Gastroesophageal sphincter (tissue), 4 donors: ENCODE measurements around the gene SETBP1. TPM values are rescaled to one million over a fixed set of nuclear protein-coding genes. Genes with fewer than 3 reads are reported as not detected.

Experiments
- ATAC-seq: fragments of 150-250 bp; one replicate; pipeline ENCODE4 v1.9.1; 2016; ENCODE audit warnings: mild to moderate bottlenecking, moderate library complexity
- H3K27ac ChIP-seq, 4 donors: fragments of 200-600 bp; sonication (generic) in 3 of 4; 1 replicate in 3 of 4; 2 replicates in 1 of 4; pipeline ENCODE4 v1.5.1; 2016 to 2019
- H3K27me3 ChIP-seq: fragments of 200-600 bp; sonication (generic); one replicate; pipeline ENCODE4 v1.5.1; 2019
- H3K36me3 ChIP-seq, 2 donors: fragments of 200-600 bp; sonication (generic); one replicate each; pipeline ENCODE4 v1.5.1; 2019; ENCODE audit warnings: control low read depth in 1 of 2
- H3K4me1 ChIP-seq, 3 donors: fragments of 200-600 bp; sonication (generic); 1 replicate in 2 of 3; 2 replicates in 1 of 3; pipeline ENCODE4 v1.5.1; 2016 to 2019; ENCODE audit warnings: control low read depth in 2 of 3
- H3K4me3 ChIP-seq, 2 donors: fragments of 200-600 bp; sonication (generic); one replicate each; pipeline ENCODE4 v1.5.1; 2019; ENCODE audit warnings: mild to moderate bottlenecking in 1 of 2, moderate library complexity in 1 of 2
- H3K9me3 ChIP-seq, 3 donors: fragments of 200-600 bp; sonication (generic); one replicate each; pipeline ENCODE4 v1.5.1; 2017 to 2019; ENCODE audit warnings: control low read depth in 2 of 3
- EP300 ChIP-seq: sonication (generic); formaldehyde crosslinking; IDR thresholded peaks from one replicate; pipeline ENCODE4 v1.6.1; 2017; ENCODE audit warnings: antibody characterized with exemption, mild to moderate bottlenecking
- POLR2A ChIP-seq, 2 donors: fragments of 450-650 bp; IDR thresholded peaks; one replicate each; pipeline ENCODE4 v1.6.1; 2017; ENCODE audit warnings: antibody characterized with exemption in 2 of 2, mild to moderate bottlenecking in 2 of 2, moderate library complexity in 1 of 2
- POLR2AphosphoS5 ChIP-seq: sonication (generic); formaldehyde crosslinking; IDR thresholded peaks from one replicate; pipeline ENCODE4 v1.6.1; 2017; ENCODE audit warnings: antibody characterized with exemption
- WGBS, 2 donors: methylation state at CpG; one replicate each; pipeline ENCODE4 v1.1.5; 2018; ENCODE audit warnings: low coverage in 1 of 2; 5-methylcytosine and 5-hydroxymethylcytosine counted together
- total RNA-seq, 4 donors: library from RNA; depleted of rRNA; stranded (reverse); fragments of >200 nt; gene quantifications; one replicate each; pipeline ENCODE4 v1.1.0, GENCODE V29; 2016
- TF ChIP-seq, protein P1 (sequence below), 4 experiments: fragments of 200-600 bp in 2 of 4; fragments of 450-650 bp in 2 of 4; sonication (generic) in 1 of 4; IDR thresholded peaks; one replicate each; pipeline ENCODE4 v1.5.1; 2017 to 2019; ENCODE audit warnings: antibody characterized with exemption in 4 of 4, mild to moderate bottlenecking in 2 of 4, moderate library complexity in 2 of 4

SETBP1 gene
- total RNA-seq, 4 donors from 2014 or later, result 42.5 to 87.6 (median 67.8) TPM

DNA sequence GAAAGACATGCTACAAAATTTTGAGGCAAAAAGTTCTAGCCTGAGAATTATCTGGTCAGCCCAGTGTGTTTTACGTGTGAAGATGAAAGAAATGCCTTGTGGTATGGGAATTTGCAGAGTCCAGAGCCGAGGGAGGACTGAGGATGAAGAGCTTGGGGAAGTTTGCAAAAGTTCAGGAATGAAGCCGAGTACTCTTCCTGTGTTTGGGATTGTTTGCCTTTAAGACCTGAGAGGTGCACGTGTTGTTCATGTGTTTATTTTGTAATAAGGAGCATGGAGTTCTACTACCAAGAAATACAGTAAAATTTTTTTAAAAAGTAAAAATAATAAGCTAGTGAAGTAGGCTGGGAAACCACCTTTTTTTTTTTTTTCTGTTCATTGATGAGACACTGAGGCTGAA lies 14.8 kb downstream of the SETBP1 start:
- peaks cover 10 to 86% (median 14%) of the 10 kb centered on the region in 3 donors for H3K4me1 ChIP-seq
- TF ChIP-seq, protein P1, sequence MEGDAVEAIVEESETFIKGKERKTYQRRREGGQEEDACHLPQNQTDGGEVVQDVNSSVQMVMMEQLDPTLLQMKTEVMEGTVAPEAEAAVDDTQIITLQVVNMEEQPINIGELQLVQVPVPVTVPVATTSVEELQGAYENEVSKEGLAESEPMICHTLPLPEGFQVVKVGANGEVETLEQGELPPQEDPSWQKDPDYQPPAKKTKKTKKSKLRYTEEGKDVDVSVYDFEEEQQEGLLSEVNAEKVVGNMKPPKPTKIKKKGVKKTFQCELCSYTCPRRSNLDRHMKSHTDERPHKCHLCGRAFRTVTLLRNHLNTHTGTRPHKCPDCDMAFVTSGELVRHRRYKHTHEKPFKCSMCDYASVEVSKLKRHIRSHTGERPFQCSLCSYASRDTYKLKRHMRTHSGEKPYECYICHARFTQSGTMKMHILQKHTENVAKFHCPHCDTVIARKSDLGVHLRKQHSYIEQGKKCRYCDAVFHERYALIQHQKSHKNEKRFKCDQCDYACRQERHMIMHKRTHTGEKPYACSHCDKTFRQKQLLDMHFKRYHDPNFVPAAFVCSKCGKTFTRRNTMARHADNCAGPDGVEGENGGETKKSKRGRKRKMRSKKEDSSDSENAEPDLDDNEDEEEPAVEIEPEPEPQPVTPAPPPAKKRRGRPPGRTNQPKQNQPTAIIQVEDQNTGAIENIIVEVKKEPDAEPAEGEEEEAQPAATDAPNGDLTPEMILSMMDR (IDR thresholded peaks at IDR 0.05), result no peak
- TF ChIP-seq POLR2A (IDR thresholded peaks at IDR 0.05) (no peak), EP300 (no peak), POLR2AphosphoS5 (no peak)
- H3K36me3 ChIP-seq, result no peaks in the 10 kb centered on the region
- peak overlapping the region; percentile 12 to 83 (median 44) for H3K27ac ChIP-seq
- H3K4me3 ChIP-seq, result no peak overlapping the region
- no peak for ATAC-seq
- no peaks in the 10 kb centered on the region for H3K27me3 ChIP-seq
- 40 to 54% methylated on average over 4 of the region's 4 CpGs for WGBS, 2 donors
- H3K9me3 ChIP-seq, result no peaks in the 10 kb centered on the region

DNA sequence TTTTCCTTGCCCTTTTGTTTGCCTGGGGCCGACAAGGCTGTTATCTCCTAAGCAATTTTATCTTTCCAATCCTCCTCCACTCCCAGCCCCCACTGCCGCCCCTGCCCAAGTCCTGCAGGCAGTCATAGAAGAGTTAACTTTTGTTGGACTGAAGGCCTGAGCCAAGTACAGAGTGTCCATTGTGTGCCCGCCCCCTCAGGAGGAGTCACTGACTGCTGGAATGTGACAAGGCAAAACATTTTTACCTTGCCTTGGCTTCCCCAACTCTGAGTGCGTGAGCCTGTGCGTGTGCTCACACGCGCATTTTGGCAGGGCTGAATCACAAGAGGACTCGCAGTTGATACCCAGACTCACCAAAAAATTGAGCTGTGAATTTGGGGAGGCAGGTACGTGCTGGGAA lies 16.2 kb downstream of the SETBP1 start:
- no peaks in the 10 kb centered on the region for H3K27me3 ChIP-seq
- H3K27ac ChIP-seq, result peak overlapping the region; percentile 74 to 83 (median 81)
- peak; percentile 81 for ATAC-seq
- peaks cover 17 to 91% (median 20%) of the 10 kb centered on the region in 3 donors for H3K4me1 ChIP-seq
- H3K9me3 ChIP-seq, result no peaks in the 10 kb centered on the region
- H3K36me3 ChIP-seq, result no peaks in the 10 kb centered on the region
- TF ChIP-seq POLR2AphosphoS5 (peak; percentile 51), POLR2A (IDR thresholded peaks at IDR 0.05) (no peak)
- peak overlapping the region; percentile 37 for H3K4me3 ChIP-seq
- 15 to 20% methylated on average over 3 to 8 of the region's 9 CpGs for WGBS, 2 donors

DNA sequence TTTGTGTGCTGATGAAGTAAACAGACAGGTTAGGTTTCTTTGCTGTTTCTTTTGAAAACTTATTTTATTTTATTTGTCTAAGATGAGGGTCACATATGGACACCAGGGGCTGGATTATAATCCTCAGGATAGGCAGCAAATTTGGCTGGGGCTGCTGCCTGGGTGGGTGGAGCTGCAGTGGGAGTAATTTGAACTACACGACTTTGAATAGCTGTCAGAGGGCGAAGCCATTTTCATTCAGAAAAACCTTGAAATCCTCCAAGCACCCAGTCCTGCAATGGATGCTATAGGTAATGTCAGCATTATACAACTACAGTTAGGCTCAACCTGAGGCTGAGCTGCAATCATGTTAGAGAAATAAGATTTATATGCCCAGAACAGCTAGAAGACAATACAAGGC lies 16.6 kb downstream of the SETBP1 start:
- ATAC-seq, result no peak

DNA sequence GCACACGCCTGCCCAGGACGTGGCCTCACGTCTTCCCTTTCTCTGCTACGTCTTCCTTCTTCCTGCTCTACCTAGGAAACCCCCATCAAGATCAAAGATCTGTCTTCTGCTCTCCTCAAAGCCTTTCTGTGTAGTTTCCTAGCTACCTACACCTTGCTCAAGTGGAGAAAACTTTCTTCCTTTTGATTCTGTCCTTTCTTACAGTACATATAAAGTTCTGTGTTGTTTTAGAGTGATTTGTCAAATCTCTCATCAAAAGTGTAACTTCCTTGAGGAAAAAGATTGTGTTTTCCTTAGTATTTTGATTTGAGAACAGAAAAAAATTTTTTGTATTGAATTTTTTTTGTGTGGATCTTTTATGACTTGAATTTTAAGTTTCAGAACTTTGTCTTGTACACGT lies 17.8 kb downstream of the SETBP1 start:
- WGBS, 2 donors, result 81 to 93% methylated on average over 5 of the region's 5 CpGs

More for the DNA sequence above, 16.6 kb downstream of the SETBP1 start:
- H3K27ac ChIP-seq, result peak overlapping the region; percentile 74 to 83 (median 81)
- no peaks in the 10 kb centered on the region for H3K27me3 ChIP-seq
- no peaks in the 10 kb centered on the region for H3K36me3 ChIP-seq
- H3K9me3 ChIP-seq, result no peaks in the 10 kb centered on the region
- peaks cover 17 to 95% (median 20%) of the 10 kb centered on the region in 3 donors for H3K4me1 ChIP-seq
- WGBS, 2 donors, result 17% methylated on average over 1 of the region's 2 CpGs; no CpG with 5 or more reads in 1 of the 2 donors
- peak overlapping the region; percentile 37 for H3K4me3 ChIP-seq
- TF ChIP-seq EP300 (no peak), POLR2A (IDR thresholded peaks at IDR 0.05) (no peak), POLR2AphosphoS5 (no peak)
- TF ChIP-seq, protein P1 (IDR thresholded peaks at IDR 0.05), result no peak

DNA sequence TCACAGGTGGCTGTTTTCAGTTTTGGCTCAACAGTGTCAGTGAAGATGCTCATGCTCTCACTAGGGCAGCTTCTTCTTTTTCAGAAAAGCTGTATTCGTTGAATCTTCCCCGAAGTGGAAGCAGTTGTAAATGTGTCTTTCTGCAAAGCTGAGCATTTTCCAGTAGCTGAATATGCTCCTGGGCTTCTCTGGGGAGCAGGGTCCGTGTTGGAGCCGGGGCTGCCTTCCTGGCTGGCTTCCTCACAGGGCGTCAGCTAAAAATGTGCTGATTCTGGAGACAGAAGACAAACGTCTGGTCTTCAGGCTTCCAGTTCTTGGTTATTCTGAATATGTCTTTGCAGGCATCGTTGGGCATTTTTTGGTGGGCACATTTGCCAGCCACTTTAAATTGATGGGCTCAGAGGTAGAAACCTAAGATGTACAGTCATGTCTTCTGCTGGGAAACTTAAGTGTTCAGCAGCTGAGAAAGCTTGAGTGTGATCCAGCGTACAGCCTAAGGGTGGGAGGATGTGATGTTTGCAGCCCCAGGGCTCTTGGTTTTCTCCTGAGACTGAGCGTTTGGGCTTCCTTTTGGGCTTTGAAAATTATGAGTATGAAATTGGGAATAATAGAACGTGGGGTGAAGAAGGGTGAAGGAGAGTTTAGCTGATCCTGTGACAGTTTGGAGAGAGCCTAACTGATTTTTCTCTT lies 19.0 kb downstream of the SETBP1 start:
- Histone ChIP-seq H3K27me3 (no peaks in the 10 kb centered on the region), H3K4me3 (no peak overlapping the region), H3K36me3 (no peaks in the 10 kb centered on the region), H3K4me1 (peaks cover 17 to 95% (median 22%) of the 10 kb centered on the region in 3 donors), H3K27ac (peak overlapping the region; percentile 59 to 83 (median 78)), H3K9me3 (no peaks in the 10 kb centered on the region)
- ATAC-seq, result no peak
- no peak for TF ChIP-seq POLR2AphosphoS5
- TF ChIP-seq, protein P1 (IDR thresholded peaks at IDR 0.05), result no peak
- no peak for TF ChIP-seq POLR2A (IDR thresholded peaks at IDR 0.05)
- TF ChIP-seq EP300, result no peak
- 16 to 41% methylated on average over 5 to 9 of the region's 10 CpGs for WGBS, 2 donors

More for the DNA sequence above, 17.8 kb downstream of the SETBP1 start:
- no peak for ATAC-seq
- TF ChIP-seq EP300 (no peak), POLR2A (IDR thresholded peaks at IDR 0.05) (no peak), POLR2AphosphoS5 (no peak)
- TF ChIP-seq, protein P1 (IDR thresholded peaks at IDR 0.05), result no peak
- Histone ChIP-seq H3K4me3 (no peak overlapping the region), H3K27me3 (no peaks in the 10 kb centered on the region), H3K36me3 (no peaks in the 10 kb centered on the region), H3K4me1 (peaks cover 17 to 95% (median 20%) of the 10 kb centered on the region in 3 donors), H3K9me3 (no peaks in the 10 kb centered on the region), H3K27ac (peak overlapping the region in 3 of 4 donors; percentile 54 to 83 (median 83))
